GM12878 (cell line): ENCODE results near the gene NAA20. TPM values are rescaled to one million over a fixed set of nuclear protein-coding genes. Genes with fewer than 3 reads are reported as not detected.

Experiments
- ATAC-seq: fragments of 200-7000 bp; cut with Tn5 transposase; 3 replicates; pipeline ENCODE4 v1.9.1; 2020; ENCODE audit warnings: mild to moderate bottlenecking, moderate library complexity
- BruUV-seq: library from RNA; stranded (reverse); fragments of 400-500 nt; replicated peaks from 2 replicates; lab custom pipeline; 2021; lab: Mats Ljungman, UMichigan
- CTCF ChIA-PET: fragments of 300-600 bp; sonication (Branson Sonifier 250); formaldehyde crosslinking; extraction: SDS; loops from one replicate; lab custom pipeline; 2021; ENCODE audit warnings: inconsistent platforms; lab: Yijun Ruan, JAX
- POLR2A ChIA-PET: fragments of 350-600 bp; formaldehyde crosslinking; extraction: SDS; loops from one replicate; lab custom pipeline; 2021; ENCODE audit warnings: inconsistent platforms; lab: Charles Lee
- RAD21 ChIA-PET: fragments of 300-600 bp; sonication (Branson Sonifier 250); formaldehyde crosslinking; loops from one replicate; lab custom pipeline; 2023; ENCODE audit warnings: antibody characterized with exemption; ENCODE audit not compliant: unreplicated experiment; lab: Charles Lee
- SMC1A ChIA-PET: fragments of 300-600 bp; sonication (Branson Sonifier 250); formaldehyde crosslinking; loops from one replicate; lab custom pipeline; 2023; ENCODE audit not compliant: unreplicated experiment, uncharacterized antibody; lab: Charles Lee
- DNase-seq: peaks from one replicate; pipeline ENCODE4 v3.0.0-alpha.2; 2011; ENCODE audit warnings: low read depth, low spot score
- FAIRE-seq: peaks from 3 replicates; lab custom pipeline; 2011; peaks lifted over from hg19 to GRCh38; lab: Jason Lieb, UNC
- H2AFZ ChIP-seq: 2 replicates; pipeline ENCODE4 v1.6.0; 2011; ENCODE audit warnings: low read depth, low read length, control low read depth; ENCODE audit not compliant: control insufficient read depth
- H3K27ac ChIP-seq: 2 replicates; pipeline ENCODE4 v1.5.1; 2011; ENCODE audit warnings: control low read depth; ENCODE audit not compliant: control insufficient read depth, insufficient read depth
- H3K27me3 ChIP-seq, 2 experiments: replicated peaks in 1 of 2; 2 replicates each; pipeline versions ENCODE4 v1.6.0 to v1.6.1; 2011; ENCODE audit warnings: low read length in 1 of 2; ENCODE audit not compliant: control insufficient read depth in 2 of 2, insufficient read depth in 2 of 2
- H3K36me3 ChIP-seq, 2 experiments: 2 replicates each; pipeline ENCODE4 v1.5.1; 2011; ENCODE audit warnings: low read length in 1 of 2; ENCODE audit not compliant: control insufficient read depth in 2 of 2, insufficient read depth in 2 of 2
- H3K4me1 ChIP-seq: 2 replicates; pipeline ENCODE4 v1.6.1; 2011; ENCODE audit warnings: mild to moderate bottlenecking, low read length, moderate library complexity, mixed read lengths; ENCODE audit not compliant: control insufficient read depth, insufficient read depth
- H3K4me2 ChIP-seq: 2 replicates; pipeline ENCODE4 v1.6.0; 2011; ENCODE audit warnings: control low read depth; ENCODE audit not compliant: control insufficient read depth, insufficient read depth
- H3K4me3 ChIP-seq: fragments of 200-600 bp; sonication (generic); 2 replicates; pipeline ENCODE4 v1.5.1; 2016
- H3K79me2 ChIP-seq: 2 replicates; pipeline ENCODE4 v1.6.0; 2011; ENCODE audit warnings: low read length; ENCODE audit not compliant: control insufficient read depth, insufficient read depth
- H3K9ac ChIP-seq: 2 replicates; pipeline ENCODE4 v1.8.0; 2011; ENCODE audit warnings: low read length, control low read depth, mixed read lengths; ENCODE audit not compliant: control insufficient read depth, insufficient read depth
- H3K9me3 ChIP-seq: replicated peaks from 3 replicates; pipeline ENCODE4 v1.5.1; 2011; ENCODE audit warnings: mild to moderate bottlenecking, low read length; ENCODE audit not compliant: control insufficient read depth, insufficient read depth
- H4K20me1 ChIP-seq: 2 replicates; pipeline ENCODE4 v1.6.0; 2011; ENCODE audit not compliant: control insufficient read depth, insufficient read depth
- CBFB ChIP-seq: IDR thresholded peaks from 2 replicates; pipeline ENCODE4 v1.6.1; 2016; ENCODE audit warnings: antibody characterized with exemption, low read depth
- EP300 ChIP-seq, 2 experiments: fragments of 150-350 bp in 1 of 2; IDR thresholded peaks; 2 replicates each; pipeline ENCODE4 v1.6.1; 2011 to 2012; ENCODE audit warnings: low read depth in 2 of 2, low read length in 2 of 2, borderline replicate concordance in 1 of 2, improper control_type of control experiment in 1 of 2, inconsistent platforms in 1 of 2; ENCODE audit not compliant: control insufficient read depth in 1 of 2
- ESRRA ChIP-seq: IDR thresholded peaks from 2 replicates; pipeline ENCODE4 v1.6.1; 2012; ENCODE audit warnings: mild to moderate bottlenecking, low read length, improper control_type of control experiment
- IRF4 ChIP-seq: IDR thresholded peaks from 2 replicates; pipeline ENCODE4 v1.6.1; 2011; ENCODE audit warnings: low read depth, low read length
- MLLT1 ChIP-seq: fragments of 450-650 bp; IDR thresholded peaks from 2 replicates; pipeline ENCODE4 v1.6.1; 2016; ENCODE audit warnings: mild to moderate bottlenecking
- MYB ChIP-seq: fragments of 150-350 bp; IDR thresholded peaks from 2 replicates; pipeline ENCODE4 v1.6.1; 2014; ENCODE audit warnings: mild to moderate bottlenecking, low read depth, low read length, borderline replicate concordance
- NBN ChIP-seq: fragments of 450-650 bp; IDR thresholded peaks from 2 replicates; pipeline ENCODE4 v1.6.1; 2016
- POLR2A ChIP-seq: IDR thresholded peaks from 2 replicates; pipeline ENCODE4 v1.6.1; 2011; ENCODE audit warnings: low read depth, mild to moderate bottlenecking, low read length
- RB1 ChIP-seq: fragments of 450-650 bp; formaldehyde crosslinking; IDR thresholded peaks from 2 replicates; pipeline ENCODE4 v1.6.1; 2017; ENCODE audit warnings: mild to moderate bottlenecking, borderline replicate concordance
- STAT1 ChIP-seq: fragments of 450-650 bp; conservative IDR thresholded peaks from 2 replicates; pipeline ENCODE4 v1.6.1; 2014; ENCODE audit warnings: antibody characterized with exemption, mild to moderate bottlenecking
- TCF12 ChIP-seq: IDR thresholded peaks from 2 replicates; pipeline ENCODE4 v1.6.1; 2011; ENCODE audit warnings: low read depth, mild to moderate bottlenecking, low read length
- ZNF207 ChIP-seq: fragments of 450-650 bp; IDR thresholded peaks from 2 replicates; pipeline ENCODE4 v1.6.1; 2014; ENCODE audit warnings: antibody characterized with exemption, mild to moderate bottlenecking, borderline replicate concordance
- WGBS: methylation state at CpG from one replicate; pipeline ENCODE4 v1.1.6; 2016; ENCODE audit warnings: low lambda C conversion rate; ENCODE audit not compliant: insufficient replicate concordance, insufficient coverage; ENCODE audit errors: missing lambda C conversion rate; 5-methylcytosine and 5-hydroxymethylcytosine counted together
- in situ Hi-C: fragments of 300-500 bp; cut with MboI; formaldehyde crosslinking; loops from 9 replicates; pipeline ENCODE4 v1.14.3; 2018; ENCODE audit warnings: mixed read lengths
- intact Hi-C: fragments of 100-400 bp; cut with micrococcal nuclease; formaldehyde crosslinking; loops from one replicate; pipeline ENCODE4 v1.14.2; 2022; ENCODE audit not compliant: unreplicated experiment
- polyA plus RNA-seq, 11 experiments: library from polyadenylated mRNA; depleted of rRNA in 4 of 11; unstranded in 6 of 11; stranded (reverse) in 5 of 11; fragments of >200 nt; fragmentation: Nextera tagmentation in 4 of 11; fragmentation: Illumina TruSeq in 1 of 11; extraction: Ambion mirVana in 4 of 11; extraction: Trizol in 1 of 11; gene quantifications; 1 replicate in 1 of 11; 2 replicates in 10 of 11; pipeline versions ENCODE4 v1.2.1 to v1.2.3, GENCODE V29; 2011 to 2016; ENCODE audit warnings: inconsistent platforms in 2 of 11, missing spikeins in 2 of 11, low read depth in 1 of 11
- total RNA-seq, 4 experiments: library from RNA; depleted of rRNA in 3 of 4; stranded (reverse); fragments of >200 nt in 3 of 4; fragmentation: Illumina TruSeq in 1 of 4; extraction: Trizol in 1 of 4; gene quantifications; 2 replicates each; pipeline versions ENCODE4 v1.2.1 to v1.2.3, GENCODE V29; 2013 to 2021
- TF ChIP-seq, protein P1 (sequence below): fragments of 450-650 bp; formaldehyde crosslinking; IDR thresholded peaks from 2 replicates; pipeline ENCODE4 v1.5.0; 2022; ENCODE audit warnings: mild to moderate bottlenecking, missing genetic modification characterization
- TF ChIP-seq, protein P2 (sequence below): fragments of 450-650 bp; IDR thresholded peaks from 2 replicates; pipeline ENCODE4 v1.6.1; 2017; ENCODE audit warnings: mild to moderate bottlenecking, moderate library complexity

Gene NAA20
- total and polyA plus RNA-seq, 10 of the 15 experiments (the other 5 are each of a cell fraction or from before 2014, with no cell fraction given), result 48.3 to 366 (median 89.1) TPM

DNA sequence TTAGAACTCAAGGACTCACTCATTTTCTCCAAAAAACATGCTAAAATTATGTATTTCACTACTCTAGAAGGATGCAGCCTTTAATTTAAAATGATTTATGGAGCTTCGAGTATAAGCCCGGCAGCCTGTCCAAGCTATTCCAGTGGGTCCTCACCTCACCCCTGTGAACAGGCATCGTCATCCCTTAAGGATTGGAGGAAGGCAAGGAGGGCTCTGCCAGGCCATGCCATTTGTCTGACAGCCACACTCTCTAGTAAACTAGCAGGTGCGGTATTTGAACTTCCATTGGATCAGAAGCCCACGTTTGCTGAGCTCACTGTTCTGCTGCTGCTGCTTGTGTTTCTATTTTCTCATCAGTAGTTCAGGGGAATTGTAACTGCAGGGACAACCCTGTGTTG is 39.8 kb upstream of the NAA20 start:
- WGBS, result 72% methylated on average over 5 of the region's 5 CpGs
- no peaks in the 10 kb centered on the region for H3K36me3 ChIP-seq
- FAIRE-seq (no peak), DNase-seq (no peak), ATAC-seq (no peak)
- CTCF ChIA-PET, result interaction anchor here (0.5 to 1.5 kb wide), 5 partner anchors 7 to 18 kb away, joined by 3 read pairs; no protein-coding TSS in a partner anchor
- H3K9ac ChIP-seq, result no peak overlapping the region
- POLR2A ChIA-PET, result interaction anchor here (0.6 to 1.5 kb wide), 5 partner anchors 9 to 34 kb away, joined by 3 to 4 read pairs (median 3); no protein-coding TSS in a partner anchor
- no peaks in the 10 kb centered on the region for H3K9me3 ChIP-seq
- no peak overlapping the region for H3K4me2 ChIP-seq
- TF ChIP-seq, protein P1, sequence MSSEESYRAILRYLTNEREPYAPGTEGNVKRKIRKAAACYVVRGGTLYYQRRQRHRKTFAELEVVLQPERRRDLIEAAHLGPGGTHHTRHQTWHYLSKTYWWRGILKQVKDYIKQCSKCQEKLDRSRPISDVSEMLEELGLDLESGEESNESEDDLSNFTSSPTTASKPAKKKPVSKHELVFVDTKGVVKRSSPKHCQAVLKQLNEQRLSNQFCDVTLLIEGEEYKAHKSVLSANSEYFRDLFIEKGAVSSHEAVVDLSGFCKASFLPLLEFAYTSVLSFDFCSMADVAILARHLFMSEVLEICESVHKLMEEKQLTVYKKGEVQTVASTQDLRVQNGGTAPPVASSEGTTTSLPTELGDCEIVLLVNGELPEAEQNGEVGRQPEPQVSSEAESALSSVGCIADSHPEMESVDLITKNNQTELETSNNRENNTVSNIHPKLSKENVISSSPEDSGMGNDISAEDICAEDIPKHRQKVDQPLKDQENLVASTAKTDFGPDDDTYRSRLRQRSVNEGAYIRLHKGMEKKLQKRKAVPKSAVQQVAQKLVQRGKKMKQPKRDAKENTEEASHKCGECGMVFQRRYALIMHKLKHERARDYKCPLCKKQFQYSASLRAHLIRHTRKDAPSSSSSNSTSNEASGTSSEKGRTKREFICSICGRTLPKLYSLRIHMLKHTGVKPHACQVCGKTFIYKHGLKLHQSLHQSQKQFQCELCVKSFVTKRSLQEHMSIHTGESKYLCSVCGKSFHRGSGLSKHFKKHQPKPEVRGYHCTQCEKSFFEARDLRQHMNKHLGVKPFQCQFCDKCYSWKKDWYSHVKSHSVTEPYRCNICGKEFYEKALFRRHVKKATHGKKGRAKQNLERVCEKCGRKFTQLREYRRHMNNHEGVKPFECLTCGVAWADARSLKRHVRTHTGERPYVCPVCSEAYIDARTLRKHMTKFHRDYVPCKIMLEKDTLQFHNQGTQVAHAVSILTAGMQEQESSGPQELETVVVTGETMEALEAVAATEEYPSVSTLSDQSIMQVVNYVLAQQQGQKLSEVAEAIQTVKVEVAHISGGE (CRISPR knock-in tag), result no peak
- TF ChIP-seq, protein P2, sequence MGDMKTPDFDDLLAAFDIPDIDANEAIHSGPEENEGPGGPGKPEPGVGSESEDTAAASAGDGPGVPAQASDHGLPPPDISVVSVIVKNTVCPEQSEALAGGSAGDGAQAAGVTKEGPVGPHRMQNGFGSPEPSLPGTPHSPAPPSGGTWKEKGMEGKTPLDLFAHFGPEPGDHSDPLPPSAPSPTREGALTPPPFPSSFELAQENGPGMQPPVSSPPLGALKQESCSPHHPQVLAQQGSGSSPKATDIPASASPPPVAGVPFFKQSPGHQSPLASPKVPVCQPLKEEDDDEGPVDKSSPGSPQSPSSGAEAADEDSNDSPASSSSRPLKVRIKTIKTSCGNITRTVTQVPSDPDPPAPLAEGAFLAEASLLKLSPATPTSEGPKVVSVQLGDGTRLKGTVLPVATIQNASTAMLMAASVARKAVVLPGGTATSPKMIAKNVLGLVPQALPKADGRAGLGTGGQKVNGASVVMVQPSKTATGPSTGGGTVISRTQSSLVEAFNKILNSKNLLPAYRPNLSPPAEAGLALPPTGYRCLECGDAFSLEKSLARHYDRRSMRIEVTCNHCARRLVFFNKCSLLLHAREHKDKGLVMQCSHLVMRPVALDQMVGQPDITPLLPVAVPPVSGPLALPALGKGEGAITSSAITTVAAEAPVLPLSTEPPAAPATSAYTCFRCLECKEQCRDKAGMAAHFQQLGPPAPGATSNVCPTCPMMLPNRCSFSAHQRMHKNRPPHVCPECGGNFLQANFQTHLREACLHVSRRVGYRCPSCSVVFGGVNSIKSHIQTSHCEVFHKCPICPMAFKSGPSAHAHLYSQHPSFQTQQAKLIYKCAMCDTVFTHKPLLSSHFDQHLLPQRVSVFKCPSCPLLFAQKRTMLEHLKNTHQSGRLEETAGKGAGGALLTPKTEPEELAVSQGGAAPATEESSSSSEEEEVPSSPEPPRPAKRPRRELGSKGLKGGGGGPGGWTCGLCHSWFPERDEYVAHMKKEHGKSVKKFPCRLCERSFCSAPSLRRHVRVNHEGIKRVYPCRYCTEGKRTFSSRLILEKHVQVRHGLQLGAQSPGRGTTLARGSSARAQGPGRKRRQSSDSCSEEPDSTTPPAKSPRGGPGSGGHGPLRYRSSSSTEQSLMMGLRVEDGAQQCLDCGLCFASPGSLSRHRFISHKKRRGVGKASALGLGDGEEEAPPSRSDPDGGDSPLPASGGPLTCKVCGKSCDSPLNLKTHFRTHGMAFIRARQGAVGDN, result no peak
- TF ChIP-seq RB1 (no peak), STAT1 (no peak), TCF12 (no peak), ZNF207 (no peak), POLR2A (no peak), CBFB (no peak), MYB (no peak), EP300 (IDR thresholded peaks at IDR 0.05; ENCODE audit: borderline replicate concordance in 1 of 2, control insufficient read depth in 1 of 2, low read depth in 2 of 2, low read length in 2 of 2) (no peak), ESRRA (no peak), NBN (no peak), MLLT1 (no peak), IRF4 (no peak)
- intact Hi-C loops, result no loop called here
- no peak overlapping the region for H3K27ac ChIP-seq
- in situ Hi-C loops, result no loop called here
- H3K79me2 ChIP-seq, result no peaks in the 10 kb centered on the region
- RAD21 ChIA-PET, result interaction anchor here (1.0 to 1.3 kb wide), 2 partner anchors 14 to 42 kb away, joined by 3 to 4 read pairs; no protein-coding TSS in a partner anchor
- no TSS peak for BruUV-seq
- H3K27me3 ChIP-seq, result no peaks in the 10 kb centered on the region; a peak in 1 of 4 replicates
- H3K4me1 ChIP-seq, result no peaks in the 10 kb centered on the region
- no peak overlapping the region for H2AFZ ChIP-seq
- SMC1A ChIA-PET, result interaction anchor here (0.8 to 2.1 kb wide), 15 partner anchors 9 to 194 kb away, joined by 3 to 8 read pairs (median 4); no protein-coding TSS in a partner anchor
- H3K4me3 ChIP-seq, result no peak overlapping the region
- no peaks in the 10 kb centered on the region for H4K20me1 ChIP-seq
